ENCODE data around the gene PTPN5.

Gene PTPN5

DNA sequence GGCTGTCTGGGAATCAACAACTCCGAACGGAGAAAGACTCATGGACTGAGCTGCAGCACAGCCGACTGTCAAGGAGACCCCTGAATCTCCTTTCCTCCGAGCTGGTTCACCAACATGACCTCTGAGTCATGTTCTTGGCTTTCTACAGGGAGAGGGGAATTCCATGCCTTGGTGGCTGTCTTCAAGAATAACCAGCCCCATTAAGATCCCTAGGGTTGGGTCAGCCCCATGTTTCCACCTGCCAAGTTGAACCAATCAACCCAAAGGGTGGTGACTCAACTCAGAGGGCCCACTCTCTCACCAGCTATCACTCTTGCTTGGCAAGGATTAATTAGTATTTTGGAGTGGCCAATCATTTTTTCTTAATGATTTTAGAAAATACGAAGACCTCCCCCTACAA, 37.3 kb downstream of the PTPN5 start:
- Mint-ChIP-seq H3K27me3 (ENCODE audit: low read depth) (peaks cover 13% of the 10 kb centered on the region), H3K4me1 (peaks cover 13% of the 10 kb centered on the region), H3K36me3 (ENCODE audit: low read depth) (no peaks in the 10 kb centered on the region), H3K27ac (no peak overlapping the region), H3K4me3 (no peak overlapping the region), H3K9me3 (no peaks in the 10 kb centered on the region)
- TF ChIP-seq CTCF (IDR thresholded peaks at IDR 0.05; ENCODE audit: unreplicated experiment in 3 of 3) = no peak

DNA sequence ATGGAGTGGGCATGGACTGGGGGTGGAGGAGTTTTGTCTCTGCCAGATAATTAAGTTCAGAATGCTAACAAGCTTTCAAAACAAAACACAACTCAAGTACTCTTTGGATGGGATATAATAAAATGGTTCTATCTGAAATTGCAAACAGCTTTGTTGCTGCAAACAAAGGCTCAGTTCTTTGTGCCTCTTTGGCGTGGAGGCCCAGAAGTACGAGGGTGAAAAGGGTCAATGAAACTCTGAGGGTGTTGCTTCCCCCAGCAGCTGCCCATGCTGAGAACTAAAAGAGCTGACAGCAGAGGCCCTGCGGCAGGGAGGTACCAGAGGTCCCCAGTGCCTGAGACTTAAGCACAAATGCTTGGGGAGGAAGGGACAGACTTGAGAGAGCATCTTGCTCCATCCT, 39.1 kb downstream of the PTPN5 start:
- TF ChIP-seq CTCF (IDR thresholded peaks at IDR 0.05; ENCODE audit: unreplicated experiment in 3 of 3) = no peak

DNA sequence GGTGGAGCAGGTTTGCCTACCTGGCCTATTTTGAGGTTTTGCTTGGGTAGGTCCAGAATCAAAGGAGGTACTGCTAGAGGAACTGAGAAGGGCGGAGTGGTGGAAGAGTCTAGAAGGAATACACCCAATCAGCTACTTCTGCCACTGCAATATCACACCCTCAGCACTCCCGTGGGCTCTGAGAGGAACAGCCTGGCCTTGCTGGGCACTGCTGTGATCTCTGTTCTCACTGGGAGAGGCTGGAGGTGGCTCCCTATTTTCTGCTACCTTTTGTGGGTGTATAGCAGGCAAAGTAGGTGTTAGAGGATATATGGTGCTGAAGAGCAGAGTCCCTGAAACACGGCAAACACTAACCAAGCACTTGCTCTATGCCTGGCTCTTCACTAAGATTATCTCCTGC, 40.7 kb downstream of the PTPN5 start:
- Mint-ChIP-seq H3K27ac (no peak overlapping the region), H3K4me1 (no peaks in the 10 kb centered on the region), H3K9me3 (no peaks in the 10 kb centered on the region), H3K27me3 (ENCODE audit: low read depth) (peaks cover 14% of the 10 kb centered on the region), H3K36me3 (ENCODE audit: low read depth) (no peaks in the 10 kb centered on the region), H3K4me3 (no peak overlapping the region)
- no peak for TF ChIP-seq CTCF (IDR thresholded peaks at IDR 0.05; ENCODE audit: unreplicated experiment in 3 of 3)

More for the DNA sequence above, 39.1 kb downstream of the PTPN5 start:
- no peak overlapping the region for H3K4me3 Mint-ChIP-seq
- peaks cover 4% of the 10 kb centered on the region for H3K4me1 Mint-ChIP-seq
- H3K27ac Mint-ChIP-seq = no peak overlapping the region
- peaks cover 13% of the 10 kb centered on the region for H3K27me3 Mint-ChIP-seq (ENCODE audit: low read depth)
- H3K36me3 Mint-ChIP-seq (ENCODE audit: low read depth) = no peaks in the 10 kb centered on the region
- no peaks in the 10 kb centered on the region for H3K9me3 Mint-ChIP-seq

DNA sequence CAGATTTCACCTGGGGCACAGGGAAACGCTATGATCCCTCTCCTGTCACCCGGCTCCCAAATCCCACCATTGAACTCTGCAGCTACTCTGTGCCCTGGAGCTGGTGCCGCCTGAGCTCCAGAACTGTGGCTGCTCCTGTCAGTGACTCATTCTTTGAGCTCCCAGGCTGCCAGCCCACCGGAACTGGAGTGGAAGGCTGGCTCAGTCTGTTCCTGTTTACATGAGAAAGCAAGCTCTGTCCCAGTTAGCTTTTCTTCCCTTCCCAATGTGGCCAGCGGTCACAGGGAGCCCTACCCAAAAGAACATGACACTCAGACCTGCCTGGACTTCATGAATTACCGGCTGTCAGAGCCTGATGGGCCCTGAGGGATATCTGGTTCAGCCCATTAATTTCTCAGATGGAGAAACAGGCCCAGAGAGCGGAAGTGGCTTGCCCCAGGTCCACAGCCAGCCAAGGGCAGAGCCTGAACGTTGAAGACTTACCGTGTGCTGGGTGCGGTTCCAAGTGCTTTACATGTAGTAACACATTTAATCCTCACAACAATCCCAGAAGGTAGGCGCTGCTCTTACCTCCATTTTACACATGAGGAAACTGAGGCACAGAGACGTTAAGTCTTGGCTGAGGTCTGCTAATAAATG, 41.8 kb downstream of the PTPN5 start:
- no peak overlapping the region for H3K4me3 Mint-ChIP-seq
- no peaks in the 10 kb centered on the region for H3K9me3 Mint-ChIP-seq
- TF ChIP-seq CTCF (IDR thresholded peaks at IDR 0.05; ENCODE audit: unreplicated experiment in 3 of 3) = no peak
- no peak overlapping the region for H3K27ac Mint-ChIP-seq
- no peaks in the 10 kb centered on the region for H3K36me3 Mint-ChIP-seq (ENCODE audit: low read depth)
- peaks cover 14% of the 10 kb centered on the region for H3K27me3 Mint-ChIP-seq (ENCODE audit: low read depth)
- no peaks in the 10 kb centered on the region for H3K4me1 Mint-ChIP-seq

DNA sequence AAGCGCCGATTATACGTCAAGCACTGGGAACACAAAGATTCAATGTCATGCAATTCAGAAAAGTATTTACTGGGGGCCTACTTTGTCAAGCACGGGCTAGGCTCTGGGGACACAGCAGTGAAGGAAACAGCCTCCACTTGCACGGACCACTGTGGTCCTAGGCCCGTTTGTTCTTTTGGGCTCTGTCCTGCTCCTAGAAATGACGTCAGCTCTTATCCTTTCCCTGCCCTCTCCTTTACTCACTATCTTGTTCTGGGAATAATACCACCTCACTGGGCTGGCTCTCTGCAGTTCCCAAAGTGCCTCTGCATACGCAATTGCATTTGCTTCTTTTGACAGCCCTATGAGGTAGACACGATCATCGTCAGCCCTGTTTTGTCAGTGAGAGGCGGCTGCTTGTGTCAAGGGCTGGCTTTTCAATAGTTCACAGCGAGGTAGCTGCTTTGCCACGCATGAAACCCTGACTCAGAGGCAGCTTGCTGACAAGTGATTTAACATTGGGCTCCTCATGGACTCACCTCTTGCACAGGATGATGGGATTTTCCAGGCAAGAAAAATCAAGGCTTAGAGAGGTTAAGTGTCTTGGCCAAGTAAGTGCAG, 42.7 kb downstream of the PTPN5 start:
- no peak for TF ChIP-seq CTCF (IDR thresholded peaks at IDR 0.05; ENCODE audit: unreplicated experiment in 3 of 3)
- Mint-ChIP-seq H3K27me3 (ENCODE audit: low read depth) (peaks cover 14% of the 10 kb centered on the region), H3K9me3 (no peaks in the 10 kb centered on the region), H3K4me3 (no peak overlapping the region), H3K36me3 (ENCODE audit: low read depth) (no peaks in the 10 kb centered on the region), H3K4me1 (no peaks in the 10 kb centered on the region), H3K27ac (no peak overlapping the region)

- Mint-ChIP-seq H3K27me3 (ENCODE audit: low read depth) (peaks cover 8% of the 10 kb centered on the region), H3K27ac (no peak overlapping the region), H3K36me3 (ENCODE audit: low read depth) (no peaks in the 10 kb centered on the region), H3K4me1 (no peaks in the 10 kb centered on the region), H3K9me3 (no peaks in the 10 kb centered on the region), H3K4me3 (no peak overlapping the region)
- TF ChIP-seq CTCF (IDR thresholded peaks at IDR 0.05; ENCODE audit: unreplicated experiment in 3 of 3) = no peak
These were observed 46.3 kb downstream of the PTPN5 start for GRCh38 chr11:18745251-18745650.

Data from nephron (organoid).